K562 (cell line): ENCODE measurements around the gene SH2B2. TPM values are rescaled to one million over a fixed set of nuclear protein-coding genes. Genes with fewer than 3 reads are reported as not detected.
A peak's percentile ranks its signal among the peaks of the same experiment; 100 is the strongest.

Experiments
- EWSR1 ChIP-seq: fragments of 450-650 bp; IDR thresholded peaks from 2 replicates; pipeline ENCODE4 v1.6.1; 2018; ENCODE audit warnings: borderline replicate concordance, mild to moderate bottlenecking, low read depth, moderate library complexity; ENCODE audit not compliant: partially characterized antibody
- FIP1L1 ChIP-seq: fragments of 200-400 bp; formaldehyde crosslinking; IDR thresholded peaks from 2 replicates; pipeline ENCODE4 v1.6.1; 2018; ENCODE audit warnings: mild to moderate bottlenecking, low read depth, low read length; ENCODE audit not compliant: poor library complexity, severe bottlenecking
- IRF2 ChIP-seq: sonication (generic); formaldehyde crosslinking; IDR thresholded peaks from 2 replicates; pipeline ENCODE4 v1.8.1; 2022; ENCODE audit warnings: mild to moderate bottlenecking, missing genetic modification reagents
- KAT8 ChIP-seq: fragments of 450-650 bp; IDR thresholded peaks from 2 replicates; pipeline ENCODE4 v1.6.1; 2016; ENCODE audit warnings: low read depth, mild to moderate bottlenecking
- PTTG1 ChIP-seq: fragments of 450-650 bp; IDR thresholded peaks from 2 replicates; pipeline ENCODE4 v1.6.1; 2016; ENCODE audit warnings: low read depth, mild to moderate bottlenecking, missing genetic modification characterization, missing compliant biosample characterization
- PURB ChIP-seq: sonication (generic); formaldehyde crosslinking; IDR thresholded peaks from 2 replicates; pipeline ENCODE4 v1.9.0; 2021; ENCODE audit warnings: low read depth, mild to moderate bottlenecking, missing genetic modification reagents
- RB1 ChIP-seq: fragments of 450-650 bp; IDR thresholded peaks from 2 replicates; pipeline ENCODE4 v1.6.1; 2017; ENCODE audit warnings: low read depth, mild to moderate bottlenecking
- SUPT5H ChIP-seq: fragments of 450-650 bp; IDR thresholded peaks from 2 replicates; pipeline ENCODE4 v1.6.1; 2016
- ZNF696 ChIP-seq: fragments of 250-450 bp; sonication (Bioruptor Pico); conservative IDR thresholded peaks from 2 replicates; pipeline ENCODE4 v1.4.0; 2020; ENCODE audit warnings: mild to moderate bottlenecking, moderate library complexity
- ZNF77 ChIP-seq: fragments of 250-450 bp; sonication (Bioruptor Pico); IDR thresholded peaks from 2 replicates; pipeline ENCODE4 v1.5.0; 2020
- ZSCAN29 ChIP-seq: fragments of 450-650 bp; IDR thresholded peaks from 2 replicates; pipeline ENCODE4 v1.6.1; 2017
- polyA plus RNA-seq, 8 experiments: library from polyadenylated mRNA; depleted of rRNA in 4 of 8; stranded (reverse) in 5 of 8; unstranded in 3 of 8; fragments of >200 nt; fragmentation: Nextera tagmentation in 2 of 8; fragmentation: Illumina TruSeq in 1 of 8; extraction: Ambion mirVana in 2 of 8; extraction: Trizol in 1 of 8; gene quantifications; 2 replicates each; pipeline versions ENCODE4 v1.2.1 to v1.2.3, GENCODE V29; 2011 to 2014; ENCODE audit warnings: inconsistent platforms in 1 of 8, missing spikeins in 1 of 8
- total RNA-seq, 7 experiments: library from RNA; depleted of rRNA in 6 of 7; stranded (reverse); fragments of >200 nt in 6 of 7; fragmentation: Illumina TruSeq in 2 of 7; extraction: Trizol in 2 of 7; gene quantifications; 2 replicates each; pipeline versions ENCODE4 v1.2.1 to v1.2.3, GENCODE V29; 2011 to 2021; ENCODE audit warnings: low replicate concordance in 1 of 7
- TF ChIP-seq, protein P1 (sequence below): fragments of 250-450 bp; sonication (Bioruptor Pico); IDR thresholded peaks from 2 replicates; pipeline ENCODE4 v1.5.0; 2021
- TF ChIP-seq, protein P2 (sequence below): fragments of 250-450 bp; sonication (Bioruptor Pico); IDR thresholded peaks from 2 replicates; pipeline ENCODE4 v1.5.0; 2022; ENCODE audit warnings: mild to moderate bottlenecking
- TF ChIP-seq, protein P3 (sequence below): fragments of 250-450 bp; sonication (Bioruptor Pico); IDR thresholded peaks from 2 replicates; pipeline ENCODE4 v1.8.0; 2022; ENCODE audit warnings: inconsistent platforms, mild to moderate bottlenecking, moderate library complexity, borderline replicate concordance
- TF ChIP-seq, protein P4 (sequence below): sonication (generic); IDR thresholded peaks from 2 replicates; pipeline ENCODE4 v1.6.1; 2016
- TF ChIP-seq, protein P5 (sequence below): sonication (generic); formaldehyde crosslinking; IDR thresholded peaks from 2 replicates; pipeline ENCODE4 v1.8.0; 2023; ENCODE audit warnings: missing genetic modification reagents, mild to moderate bottlenecking, borderline replicate concordance

Gene SH2B2
- total and polyA plus RNA-seq, 9 of the 15 experiments (the other 6 are each of a cell fraction or from before 2014, with no cell fraction given) = 0.03 to 0.89 (median 0.07) TPM; not detected in 4

DNA sequence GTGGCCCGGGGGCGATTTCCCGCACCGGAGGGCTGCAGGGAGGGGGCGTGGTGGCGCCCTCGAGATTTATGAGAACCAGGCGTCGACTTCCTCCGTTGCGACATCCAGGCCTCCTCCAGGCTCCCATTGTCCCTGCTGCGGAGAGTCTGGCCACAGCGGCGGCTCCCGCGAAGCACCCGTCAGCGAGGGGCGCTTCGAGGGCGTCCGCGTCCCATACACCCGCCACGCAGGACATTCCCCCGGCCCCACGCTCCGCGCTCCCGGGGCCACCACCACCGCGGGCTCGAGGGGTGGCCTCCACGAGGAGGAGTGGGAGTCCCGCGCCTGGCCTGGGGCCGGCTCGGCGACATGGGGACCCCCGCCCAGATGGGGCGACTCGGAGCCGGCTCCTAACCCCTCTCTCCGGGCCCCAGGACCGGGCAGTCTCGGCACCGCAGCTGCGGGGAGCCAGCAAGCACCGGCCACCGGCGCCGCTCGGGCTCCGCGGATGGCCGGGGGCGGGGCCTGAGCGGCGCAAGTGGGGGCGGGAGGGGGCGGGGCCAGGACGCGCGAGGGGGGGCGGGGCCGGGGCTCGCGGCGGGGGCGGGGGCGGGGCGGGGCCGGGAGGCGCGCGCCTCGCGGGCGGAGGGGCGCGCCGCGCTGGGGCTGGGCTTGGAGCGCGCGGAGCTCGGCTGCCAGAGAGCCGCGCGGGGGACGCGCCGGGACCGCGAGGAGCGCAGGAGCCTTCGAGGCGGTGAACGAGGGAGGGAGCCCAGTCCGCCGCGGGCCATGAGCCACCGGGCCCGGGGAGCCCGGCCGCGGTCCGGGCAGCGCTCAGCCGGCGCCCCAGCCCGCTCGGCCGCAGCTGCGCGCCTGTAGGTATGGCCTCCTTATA, at the start of gene SH2B2 (continued):
- TF ChIP-seq, protein P1, sequence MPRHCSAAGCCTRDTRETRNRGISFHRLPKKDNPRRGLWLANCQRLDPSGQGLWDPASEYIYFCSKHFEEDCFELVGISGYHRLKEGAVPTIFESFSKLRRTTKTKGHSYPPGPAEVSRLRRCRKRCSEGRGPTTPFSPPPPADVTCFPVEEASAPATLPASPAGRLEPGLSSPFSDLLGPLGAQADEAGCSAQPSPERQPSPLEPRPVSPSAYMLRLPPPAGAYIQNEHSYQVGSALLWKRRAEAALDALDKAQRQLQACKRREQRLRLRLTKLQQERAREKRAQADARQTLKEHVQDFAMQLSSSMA (CRISPR knock-in tag) = no peak
- TF ChIP-seq ZNF696 (CRISPR knock-in tag) (no peak), KAT8 (no peak), ZSCAN29 (no peak), ZNF77 (CRISPR knock-in tag) (no peak), FIP1L1 (peak; percentile 50), IRF2 (no peak), SUPT5H (peak; percentile 63), RB1 (peak; percentile 52; the same call in 1 of the 2 replicates), PTTG1 (tag) (no peak), EWSR1 (no peak), PURB (CRISPR knock-in tag) (no peak)
- TF ChIP-seq, protein P2, sequence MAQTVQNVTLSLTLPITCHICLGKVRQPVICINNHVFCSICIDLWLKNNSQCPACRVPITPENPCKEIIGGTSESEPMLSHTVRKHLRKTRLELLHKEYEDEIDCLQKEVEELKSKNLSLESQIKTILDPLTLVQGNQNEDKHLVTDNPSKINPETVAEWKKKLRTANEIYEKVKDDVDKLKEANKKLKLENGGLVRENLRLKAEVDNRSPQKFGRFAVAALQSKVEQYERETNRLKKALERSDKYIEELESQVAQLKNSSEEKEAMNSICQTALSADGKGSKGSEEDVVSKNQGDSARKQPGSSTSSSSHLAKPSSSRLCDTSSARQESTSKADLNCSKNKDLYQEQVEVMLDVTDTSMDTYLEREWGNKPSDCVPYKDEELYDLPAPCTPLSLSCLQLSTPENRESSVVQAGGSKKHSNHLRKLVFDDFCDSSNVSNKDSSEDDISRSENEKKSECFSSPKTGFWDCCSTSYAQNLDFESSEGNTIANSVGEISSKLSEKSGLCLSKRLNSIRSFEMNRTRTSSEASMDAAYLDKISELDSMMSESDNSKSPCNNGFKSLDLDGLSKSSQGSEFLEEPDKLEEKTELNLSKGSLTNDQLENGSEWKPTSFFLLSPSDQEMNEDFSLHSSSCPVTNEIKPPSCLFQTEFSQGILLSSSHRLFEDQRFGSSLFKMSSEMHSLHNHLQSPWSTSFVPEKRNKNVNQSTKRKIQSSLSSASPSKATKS (CRISPR knock-in tag) = no peak
- TF ChIP-seq, protein P3, sequence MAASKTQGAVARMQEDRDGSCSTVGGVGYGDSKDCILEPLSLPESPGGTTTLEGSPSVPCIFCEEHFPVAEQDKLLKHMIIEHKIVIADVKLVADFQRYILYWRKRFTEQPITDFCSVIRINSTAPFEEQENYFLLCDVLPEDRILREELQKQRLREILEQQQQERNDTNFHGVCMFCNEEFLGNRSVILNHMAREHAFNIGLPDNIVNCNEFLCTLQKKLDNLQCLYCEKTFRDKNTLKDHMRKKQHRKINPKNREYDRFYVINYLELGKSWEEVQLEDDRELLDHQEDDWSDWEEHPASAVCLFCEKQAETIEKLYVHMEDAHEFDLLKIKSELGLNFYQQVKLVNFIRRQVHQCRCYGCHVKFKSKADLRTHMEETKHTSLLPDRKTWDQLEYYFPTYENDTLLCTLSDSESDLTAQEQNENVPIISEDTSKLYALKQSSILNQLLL (CRISPR knock-in tag) = no peak
- TF ChIP-seq, protein P4, sequence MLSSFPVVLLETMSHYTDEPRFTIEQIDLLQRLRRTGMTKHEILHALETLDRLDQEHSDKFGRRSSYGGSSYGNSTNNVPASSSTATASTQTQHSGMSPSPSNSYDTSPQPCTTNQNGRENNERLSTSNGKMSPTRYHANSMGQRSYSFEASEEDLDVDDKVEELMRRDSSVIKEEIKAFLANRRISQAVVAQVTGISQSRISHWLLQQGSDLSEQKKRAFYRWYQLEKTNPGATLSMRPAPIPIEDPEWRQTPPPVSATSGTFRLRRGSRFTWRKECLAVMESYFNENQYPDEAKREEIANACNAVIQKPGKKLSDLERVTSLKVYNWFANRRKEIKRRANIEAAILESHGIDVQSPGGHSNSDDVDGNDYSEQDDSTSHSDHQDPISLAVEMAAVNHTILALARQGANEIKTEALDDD = no peak
- TF ChIP-seq, protein P5, sequence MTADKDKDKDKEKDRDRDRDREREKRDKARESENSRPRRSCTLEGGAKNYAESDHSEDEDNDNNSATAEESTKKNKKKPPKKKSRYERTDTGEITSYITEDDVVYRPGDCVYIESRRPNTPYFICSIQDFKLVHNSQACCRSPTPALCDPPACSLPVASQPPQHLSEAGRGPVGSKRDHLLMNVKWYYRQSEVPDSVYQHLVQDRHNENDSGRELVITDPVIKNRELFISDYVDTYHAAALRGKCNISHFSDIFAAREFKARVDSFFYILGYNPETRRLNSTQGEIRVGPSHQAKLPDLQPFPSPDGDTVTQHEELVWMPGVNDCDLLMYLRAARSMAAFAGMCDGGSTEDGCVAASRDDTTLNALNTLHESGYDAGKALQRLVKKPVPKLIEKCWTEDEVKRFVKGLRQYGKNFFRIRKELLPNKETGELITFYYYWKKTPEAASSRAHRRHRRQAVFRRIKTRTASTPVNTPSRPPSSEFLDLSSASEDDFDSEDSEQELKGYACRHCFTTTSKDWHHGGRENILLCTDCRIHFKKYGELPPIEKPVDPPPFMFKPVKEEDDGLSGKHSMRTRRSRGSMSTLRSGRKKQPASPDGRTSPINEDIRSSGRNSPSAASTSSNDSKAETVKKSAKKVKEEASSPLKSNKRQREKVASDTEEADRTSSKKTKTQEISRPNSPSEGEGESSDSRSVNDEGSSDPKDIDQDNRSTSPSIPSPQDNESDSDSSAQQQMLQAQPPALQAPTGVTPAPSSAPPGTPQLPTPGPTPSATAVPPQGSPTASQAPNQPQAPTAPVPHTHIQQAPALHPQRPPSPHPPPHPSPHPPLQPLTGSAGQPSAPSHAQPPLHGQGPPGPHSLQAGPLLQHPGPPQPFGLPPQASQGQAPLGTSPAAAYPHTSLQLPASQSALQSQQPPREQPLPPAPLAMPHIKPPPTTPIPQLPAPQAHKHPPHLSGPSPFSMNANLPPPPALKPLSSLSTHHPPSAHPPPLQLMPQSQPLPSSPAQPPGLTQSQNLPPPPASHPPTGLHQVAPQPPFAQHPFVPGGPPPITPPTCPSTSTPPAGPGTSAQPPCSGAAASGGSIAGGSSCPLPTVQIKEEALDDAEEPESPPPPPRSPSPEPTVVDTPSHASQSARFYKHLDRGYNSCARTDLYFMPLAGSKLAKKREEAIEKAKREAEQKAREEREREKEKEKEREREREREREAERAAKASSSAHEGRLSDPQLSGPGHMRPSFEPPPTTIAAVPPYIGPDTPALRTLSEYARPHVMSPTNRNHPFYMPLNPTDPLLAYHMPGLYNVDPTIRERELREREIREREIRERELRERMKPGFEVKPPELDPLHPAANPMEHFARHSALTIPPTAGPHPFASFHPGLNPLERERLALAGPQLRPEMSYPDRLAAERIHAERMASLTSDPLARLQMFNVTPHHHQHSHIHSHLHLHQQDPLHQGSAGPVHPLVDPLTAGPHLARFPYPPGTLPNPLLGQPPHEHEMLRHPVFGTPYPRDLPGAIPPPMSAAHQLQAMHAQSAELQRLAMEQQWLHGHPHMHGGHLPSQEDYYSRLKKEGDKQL (CRISPR knock-in tag) = no peak
